ENCODE data around the gene ERI3.

Gene ERI3

GRCh38 chr1:44259090-44259489 is 96.0 kb downstream of the ERI3 start:
- DNase-seq: no peak

GRCh38 chr1:44256762-44257554 is 98.1 kb downstream of the ERI3 start:
- no peak for DNase-seq

GRCh38 chr1:44254392-44254910 is 100.6 kb downstream of the ERI3 start:
- no peak for DNase-seq

- DNase-seq: no peak
Measured at GRCh38 chr1:44251989-44252671, 102.9 kb downstream of the ERI3 start.

- no peak for DNase-seq
Measured at GRCh38 chr1:44251486-44251885, 103.6 kb downstream of the ERI3 start.

- no peak for DNase-seq
Measured at GRCh38 chr1:44250068-44250781, 104.8 kb downstream of the ERI3 start.

GRCh38 chr1:44249543-44249942 is 105.5 kb downstream of the ERI3 start:
- no peak for DNase-seq

- DNase-seq: no peak
Measured at GRCh38 chr1:44246806-44247205, 108.3 kb downstream of the ERI3 start.

GRCh38 chr1:44244986-44245385 is 110.1 kb downstream of the ERI3 start:
- DNase-seq: no peak

GRCh38 chr1:44243782-44244495 is 111.1 kb downstream of the ERI3 start:
- DNase-seq: no peak

GRCh38 chr1:44242746-44243145 is 112.3 kb downstream of the ERI3 start:
- DNase-seq: no peak

- DNase-seq: no peak
Measured at GRCh38 chr1:44240802-44241671, 114.0 kb downstream of the ERI3 start.

- no peak for DNase-seq
Measured at GRCh38 chr1:44239961-44240371, 115.1 kb downstream of the ERI3 start.

- DNase-seq: no peak
Measured at GRCh38 chr1:44239331-44239960, 115.6 kb downstream of the ERI3 start.

GRCh38 chr1:44238660-44239059 is 116.4 kb downstream of the ERI3 start:
- no peak for DNase-seq

- peak; percentile 14 for DNase-seq
Measured at GRCh38 chr1:44237721-44238457, 117.2 kb downstream of the ERI3 start.

GRCh38 chr1:44236490-44237272 is 118.4 kb downstream of the ERI3 start:
- no peak for DNase-seq

- no peak for DNase-seq
Measured at GRCh38 chr1:44235808-44236207, 119.2 kb downstream of the ERI3 start.

GRCh38 chr1:44233593-44233992 is 121.5 kb downstream of the ERI3 start:
- no peak for DNase-seq

GRCh38 chr1:44230796-44231195 is 124.3 kb downstream of the ERI3 start:
- DNase-seq: no peak

Data from CD4-positive, alpha-beta T cell treated with Interleukin-10 for 1 hour (primary cell).